ENCODE data around the gene PHACTR1.

DNA sequence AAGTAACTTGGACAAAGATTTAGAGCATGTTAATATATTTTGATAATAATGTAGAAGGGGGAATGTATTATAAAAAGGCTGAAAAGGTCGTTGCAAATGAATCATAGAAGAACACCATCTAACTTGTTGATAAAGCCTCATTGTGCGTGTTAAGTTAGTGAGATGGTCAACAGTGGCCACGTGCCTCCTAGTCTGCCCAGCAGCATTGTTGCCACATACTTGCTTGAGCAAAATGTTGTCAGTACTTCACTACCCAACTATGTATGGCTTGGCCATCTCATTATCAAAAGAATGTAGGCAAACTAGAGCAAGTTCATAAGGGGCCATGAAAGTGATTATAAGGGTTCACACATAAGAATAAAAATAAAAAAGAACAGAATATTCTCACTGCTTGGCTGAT lies 84.6 kb downstream of the PHACTR1 start:
- TF ChIP-seq POLR2A (IDR thresholded peaks at IDR 0.05) (no peak), EP300 (IDR thresholded peaks at IDR 0.05; ENCODE audit: low read depth) (no peak)
- TF ChIP-seq, protein P1, sequence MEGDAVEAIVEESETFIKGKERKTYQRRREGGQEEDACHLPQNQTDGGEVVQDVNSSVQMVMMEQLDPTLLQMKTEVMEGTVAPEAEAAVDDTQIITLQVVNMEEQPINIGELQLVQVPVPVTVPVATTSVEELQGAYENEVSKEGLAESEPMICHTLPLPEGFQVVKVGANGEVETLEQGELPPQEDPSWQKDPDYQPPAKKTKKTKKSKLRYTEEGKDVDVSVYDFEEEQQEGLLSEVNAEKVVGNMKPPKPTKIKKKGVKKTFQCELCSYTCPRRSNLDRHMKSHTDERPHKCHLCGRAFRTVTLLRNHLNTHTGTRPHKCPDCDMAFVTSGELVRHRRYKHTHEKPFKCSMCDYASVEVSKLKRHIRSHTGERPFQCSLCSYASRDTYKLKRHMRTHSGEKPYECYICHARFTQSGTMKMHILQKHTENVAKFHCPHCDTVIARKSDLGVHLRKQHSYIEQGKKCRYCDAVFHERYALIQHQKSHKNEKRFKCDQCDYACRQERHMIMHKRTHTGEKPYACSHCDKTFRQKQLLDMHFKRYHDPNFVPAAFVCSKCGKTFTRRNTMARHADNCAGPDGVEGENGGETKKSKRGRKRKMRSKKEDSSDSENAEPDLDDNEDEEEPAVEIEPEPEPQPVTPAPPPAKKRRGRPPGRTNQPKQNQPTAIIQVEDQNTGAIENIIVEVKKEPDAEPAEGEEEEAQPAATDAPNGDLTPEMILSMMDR (IDR thresholded peaks at IDR 0.05) = no peak
